Left ventricle myocardium inferior (tissue), 1 donor: ENCODE data around the gene LDHA. TPM values are rescaled to one million over a fixed set of nuclear protein-coding genes. Genes with fewer than 3 reads are reported as not detected.

Experiments used
- DNase-seq: peaks from one replicate; pipeline ENCODE4 v3.0.0-alpha.2; 2020
- H3K27ac ChIP-seq: fragments of 200-600 bp; replicated peaks from 2 replicates; pipeline ENCODE4 v1.8.0; 2021
- H3K27me3 ChIP-seq: fragments of 200-600 bp; 2 replicates; pipeline ENCODE4 v1.8.0; 2021; ENCODE audit warnings: low read depth
- H3K36me3 ChIP-seq: fragments of 200-600 bp; 2 replicates; pipeline ENCODE4 v1.8.0; 2021
- H3K4me1 ChIP-seq: fragments of 200-600 bp; 2 replicates; pipeline ENCODE4 v1.8.0; 2021
- H3K4me3 ChIP-seq: fragments of 200-600 bp; 2 replicates; pipeline ENCODE4 v1.8.0; 2021; ENCODE audit warnings: mild to moderate bottlenecking, moderate library complexity
- H3K9me3 ChIP-seq: fragments of 200-600 bp; replicated peaks from 2 replicates; pipeline ENCODE4 v1.8.0; 2021
- CTCF ChIP-seq: fragments of 200-600 bp; IDR thresholded peaks from 2 replicates; pipeline ENCODE4 v1.8.0; 2021; ENCODE audit warnings: antibody characterized with exemption, mild to moderate bottlenecking, borderline replicate concordance
- intact Hi-C: fragments of 100-400 bp; cut with micrococcal nuclease; formaldehyde crosslinking; loops from one replicate; pipeline ENCODE4 v1.11.0; 2022
- total RNA-seq: library from RNA; stranded (reverse); fragmentation: NEBNext Ultra II Directional; extraction: Animal tissue kit (Norgen Biotek cat#: 25700); gene quantifications from one replicate; pipeline ENCODE4 v1.2.1, GENCODE V29; 2021
- donor health status: DM: no; HTN: yes; CAD: no; lungs with severe emphysema.

LDHA gene
- total RNA-seq, 1 donor from 2014 or later = 332 TPM

- no peak for DNase-seq
- Histone ChIP-seq H3K9me3 (no peaks in the 10 kb centered on the region), H3K27me3 (no peaks in the 10 kb centered on the region), H3K36me3 (peaks cover 36% of the 10 kb centered on the region), H3K27ac (no peak overlapping the region), H3K4me3 (no peak overlapping the region), H3K4me1 (no peaks in the 10 kb centered on the region)
- intact Hi-C loops = no loop called here
- no peak for TF ChIP-seq CTCF
Observed at GRCh38 chr11:18369398-18369797, 25.0 kb upstream of the LDHA start.

GRCh38 chr11:18371279-18371678, 23.1 kb upstream of the LDHA start:
- H3K9me3 ChIP-seq = no peaks in the 10 kb centered on the region
- peaks cover 17% of the 10 kb centered on the region for H3K36me3 ChIP-seq
- no peak overlapping the region for H3K27ac ChIP-seq
- intact Hi-C loops = no loop called here
- TF ChIP-seq CTCF = no peak
- H3K4me1 ChIP-seq = no peaks in the 10 kb centered on the region
- no peak for DNase-seq
- no peak overlapping the region for H3K4me3 ChIP-seq
- H3K27me3 ChIP-seq = no peaks in the 10 kb centered on the region

GRCh38 chr11:18372201-18372600, 22.2 kb upstream of the LDHA start:
- Histone ChIP-seq H3K36me3 (peaks cover 8% of the 10 kb centered on the region), H3K27ac (no peak overlapping the region), H3K9me3 (no peaks in the 10 kb centered on the region), H3K27me3 (no peaks in the 10 kb centered on the region), H3K4me3 (no peak overlapping the region), H3K4me1 (no peaks in the 10 kb centered on the region)
- TF ChIP-seq CTCF = no peak
- no peak for DNase-seq
- intact Hi-C loops = no loop called here

GRCh38 chr11:18374956-18375355, 19.4 kb upstream of the LDHA start:
- intact Hi-C loops = no loop called here
- Histone ChIP-seq H3K27me3 (no peaks in the 10 kb centered on the region), H3K36me3 (no peaks in the 10 kb centered on the region), H3K4me1 (no peaks in the 10 kb centered on the region), H3K4me3 (no peak overlapping the region), H3K9me3 (no peaks in the 10 kb centered on the region), H3K27ac (no peak overlapping the region)
- DNase-seq = no peak
- TF ChIP-seq CTCF = no peak

- no peaks in the 10 kb centered on the region for H3K4me1 ChIP-seq
- no peaks in the 10 kb centered on the region for H3K9me3 ChIP-seq
- no peak overlapping the region for H3K27ac ChIP-seq
- no peaks in the 10 kb centered on the region for H3K36me3 ChIP-seq
- intact Hi-C loops = no loop called here
- no peak for TF ChIP-seq CTCF
- no peak for DNase-seq
- H3K4me3 ChIP-seq = no peak overlapping the region
- no peaks in the 10 kb centered on the region for H3K27me3 ChIP-seq
Observed at GRCh38 chr11:18375941-18376340, 18.4 kb upstream of the LDHA start.

GRCh38 chr11:18379201-18379600, 15.2 kb upstream of the LDHA start:
- DNase-seq = no peak
- Histone ChIP-seq H3K4me3 (no peak overlapping the region), H3K36me3 (no peaks in the 10 kb centered on the region), H3K4me1 (peaks cover 17% of the 10 kb centered on the region), H3K9me3 (no peaks in the 10 kb centered on the region), H3K27me3 (no peaks in the 10 kb centered on the region), H3K27ac (no peak overlapping the region)
- intact Hi-C loops = no loop called here
- no peak for TF ChIP-seq CTCF
